SK-N-SH (cell line): ENCODE measurements around the gene CETP. TPM values are rescaled to one million over a fixed set of nuclear protein-coding genes. Genes with fewer than 3 reads are reported as not detected.

ENCODE experiments used
- CTCF ChIA-PET: fragments of 300-600, 350-600 bp; formaldehyde crosslinking; extraction: SDS; loops from one replicate; lab custom pipeline; 2021; lab: Yijun Ruan, JAX
- POLR2A ChIA-PET: fragments of 350-600 bp; sonication (Branson Sonifier 250); formaldehyde crosslinking; extraction: SDS; loops from one replicate; lab custom pipeline; 2020; ENCODE audit warnings: antibody characterized with exemption, inconsistent platforms; lab: Yijun Ruan, JAX
- DNase-seq: peaks from one replicate; pipeline ENCODE4 v3.0.0; 2012
- H2AFZ ChIP-seq: fragments of 200-600 bp; sonication (generic); 2 replicates; pipeline ENCODE4 v1.8.1; 2016; ENCODE audit warnings: antibody characterized with exemption, mild to moderate bottlenecking, low read depth
- H3F3A ChIP-seq: fragments of 200-600 bp; sonication (generic); replicated peaks from 2 replicates; pipeline ENCODE3; 2016; ENCODE audit warnings: antibody characterized with exemption, mild to moderate bottlenecking; ENCODE audit not compliant: insufficient read depth
- H3K27ac ChIP-seq, 2 experiments: fragments of 200-500 bp in 1 of 2; fragments of 200-600 bp in 1 of 2; sonication (Bioruptor generic) in 1 of 2; sonication (generic), shearing (Covaris generic) in 1 of 2; 2 replicates each; pipeline versions ENCODE4 v1.5.1 to v1.6.1; 2014 to 2016; ENCODE audit warnings: low read depth in 2 of 2, inconsistent platforms in 1 of 2, low read length in 1 of 2, mild to moderate bottlenecking in 1 of 2, mixed read lengths in 1 of 2
- H3K27me3 ChIP-seq: fragments of 200-600 bp; sonication (generic), shearing (Covaris generic); 2 replicates; pipeline ENCODE4 v1.6.1; 2016; ENCODE audit warnings: mixed run types; ENCODE audit not compliant: insufficient read depth
- H3K36me3 ChIP-seq, 2 experiments: fragments of 200-500 bp in 1 of 2; fragments of 200-600 bp in 1 of 2; sonication (Bioruptor generic) in 1 of 2; sonication (generic) in 1 of 2; replicated peaks in 1 of 2; 2 replicates each; pipeline versions ENCODE3 to v1.5.1; 2014 to 2016; ENCODE audit warnings: low read length in 1 of 2, mild to moderate bottlenecking in 1 of 2; ENCODE audit not compliant: insufficient read depth in 2 of 2, control insufficient read depth in 1 of 2
- H3K4me1 ChIP-seq, 2 experiments: fragments of 200-500 bp in 1 of 2; fragments of 200-600 bp in 1 of 2; sonication (Bioruptor generic) in 1 of 2; sonication (generic), shearing (Covaris generic) in 1 of 2; 2 replicates each; pipeline versions ENCODE4 v1.5.1 to v1.6.1; 2014 to 2016; ENCODE audit warnings: low read depth in 1 of 2, low read length in 1 of 2, mixed run types in 1 of 2; ENCODE audit not compliant: insufficient read depth in 2 of 2, control insufficient read depth in 1 of 2
- H3K4me2 ChIP-seq: fragments of 200-600 bp; sonication (generic), shearing (Covaris generic); 2 replicates; pipeline ENCODE4 v1.6.1; 2017; ENCODE audit warnings: mixed run types
- H3K4me3 ChIP-seq, 2 experiments: fragments of 200-500 bp in 1 of 2; fragments of 200-600 bp in 1 of 2; sonication (Bioruptor generic) in 1 of 2; sonication (generic), shearing (Covaris generic) in 1 of 2; 2 replicates each; pipeline versions ENCODE4 v1.5.1 to v1.8.1; 2014 to 2016; ENCODE audit warnings: low read depth in 2 of 2, inconsistent platforms in 1 of 2, low read length in 1 of 2, mild to moderate bottlenecking in 1 of 2, mixed read lengths in 1 of 2, moderate library complexity in 1 of 2
- H3K79me2 ChIP-seq: fragments of 200-600 bp; sonication (generic); 2 replicates; pipeline ENCODE4 v1.8.1; 2017; ENCODE audit warnings: mild to moderate bottlenecking; ENCODE audit not compliant: insufficient read depth
- H3K9ac ChIP-seq: fragments of 200-600 bp; sonication (generic); 2 replicates; pipeline ENCODE4 v1.6.1; 2017; ENCODE audit warnings: mixed run types
- H3K9me2 ChIP-seq: fragments of 200-600 bp; sonication (generic); 2 replicates; pipeline ENCODE4 v1.6.1; 2017; ENCODE audit warnings: mixed run types
- H3K9me3 ChIP-seq: fragments of 200-600 bp; sonication (generic); 2 replicates; pipeline ENCODE4 v1.6.1; 2017; ENCODE audit warnings: mixed run types, mild to moderate bottlenecking, moderate library complexity
- H4K20me1 ChIP-seq: fragments of 200-600 bp; sonication (generic); 2 replicates; pipeline ENCODE4 v1.6.1; 2017; ENCODE audit warnings: mild to moderate bottlenecking, mixed run types; ENCODE audit not compliant: insufficient read depth
- CHD2 ChIP-seq: fragments of 150-350 bp; IDR thresholded peaks from 2 replicates; pipeline ENCODE4 v1.6.1; 2018; ENCODE audit warnings: low read length; ENCODE audit not compliant: partially characterized antibody
- EP300 ChIP-seq, 2 experiments: IDR thresholded peaks; 2 replicates each; pipeline versions ENCODE4 v1.4.0 to v1.6.1; 2012; ENCODE audit warnings: borderline replicate concordance in 1 of 2, low read depth in 1 of 2, low read length in 1 of 2
- EZH2phosphoT487 ChIP-seq: fragments of 200-600 bp; sonication (generic); IDR thresholded peaks from 2 replicates; pipeline ENCODE4 v1.6.1; 2017; ENCODE audit warnings: low read depth, mixed run types, mild to moderate bottlenecking, antibody characterized with exemption, moderate library complexity, borderline replicate concordance
- FOSL2 ChIP-seq: IDR thresholded peaks from 2 replicates; pipeline ENCODE4 v1.4.0; 2012; ENCODE audit warnings: low read depth, mild to moderate bottlenecking, moderate library complexity, borderline replicate concordance
- FOXJ3 ChIP-seq: sonication (generic); formaldehyde crosslinking; IDR thresholded peaks from 2 replicates; pipeline ENCODE4 v1.5.1; 2020; ENCODE audit warnings: mild to moderate bottlenecking, missing genetic modification reagents
- MAX ChIP-seq: IDR thresholded peaks from 2 replicates; pipeline ENCODE4 v1.4.0; 2012; ENCODE audit warnings: low read depth
- MEF2A ChIP-seq: IDR thresholded peaks from 2 replicates; pipeline ENCODE4 v1.4.0; 2012; ENCODE audit warnings: low read depth, borderline replicate concordance
- MXI1 ChIP-seq: IDR thresholded peaks from 2 replicates; pipeline ENCODE4 v1.6.1; 2012; ENCODE audit warnings: mild to moderate bottlenecking, low read depth, low read length, improper control_type of control experiment
- PBX3 ChIP-seq: IDR thresholded peaks from 2 replicates; pipeline ENCODE4; 2012
- POLR2AphosphoS5 ChIP-seq: IDR thresholded peaks from 2 replicates; pipeline ENCODE4 v1.6.1; 2012; ENCODE audit warnings: low read depth, low read length
- RAD21 ChIP-seq: IDR thresholded peaks from 2 replicates; pipeline ENCODE4 v1.6.1; 2012; ENCODE audit warnings: mild to moderate bottlenecking, low read length
- REST ChIP-seq: IDR thresholded peaks from 2 replicates; pipeline ENCODE4 v1.6.1; 2012; ENCODE audit warnings: mild to moderate bottlenecking, low read depth, low read length, moderate library complexity
- SIN3A ChIP-seq: IDR thresholded peaks from 2 replicates; pipeline ENCODE4 v1.6.1; 2012; ENCODE audit warnings: low read depth, mild to moderate bottlenecking, low read length, moderate library complexity, borderline replicate concordance
- SMC3 ChIP-seq: IDR thresholded peaks from 2 replicates; pipeline ENCODE4 v1.6.1; 2012; ENCODE audit warnings: low read depth, low read length, improper control_type of control experiment
- TAF1 ChIP-seq: IDR thresholded peaks from 2 replicates; pipeline ENCODE4 v1.6.1; 2012; ENCODE audit warnings: low read depth, mild to moderate bottlenecking, low read length, moderate library complexity, borderline replicate concordance
- TCF12 ChIP-seq: IDR thresholded peaks from 2 replicates; pipeline ENCODE4 v1.4.0; 2012
- USF1 ChIP-seq: IDR thresholded peaks from 2 replicates; pipeline ENCODE4 v1.4.0; 2012; ENCODE audit warnings: low read depth, borderline replicate concordance
- USF2 ChIP-seq: fragments of 150-350 bp; IDR thresholded peaks from 2 replicates; pipeline ENCODE4 v1.6.1; 2017; ENCODE audit warnings: antibody characterized with exemption, low read length, low read depth, borderline replicate concordance
- YY1 ChIP-seq: IDR thresholded peaks from 2 replicates; pipeline ENCODE4 v1.4.0; 2012; ENCODE audit warnings: low read depth, mild to moderate bottlenecking
- WGBS: methylation state at CpG from one replicate; pipeline ENCODE4 v1.1.6; 2017; ENCODE audit warnings: low lambda C conversion rate; 5-methylcytosine and 5-hydroxymethylcytosine counted together
- polyA plus RNA-seq, 3 experiments: library from polyadenylated mRNA; depleted of rRNA; stranded (reverse); fragments of >200 nt; gene quantifications; 2 replicates each; pipeline ENCODE4 v1.2.3, GENCODE V29; 2012

Gene CETP
- polyA plus RNA-seq, 1 of the 3 experiments (the other 2 are of a cell fraction): not detected

- H3K27me3 ChIP-seq: no peaks in the 10 kb centered on the region
- peaks cover 12 to 19% of the 10 kb centered on the region in 2 experiments; a peak in 2 of 4 replicates for H3K4me1 ChIP-seq
- peak; percentile 91 for DNase-seq
- no peaks in the 10 kb centered on the region for H3K9me2 ChIP-seq
- no peaks in the 10 kb centered on the region for H3K9me3 ChIP-seq
- 29% methylated on average over 16 of the region's 64 CpGs for WGBS
- POLR2A ChIA-PET: interaction anchor here (0.6 to 0.9 kb wide), 2 partner anchors 23 to 53 kb away, joined by 3 to 4 read pairs; no protein-coding TSS in a partner anchor
- no peaks in the 10 kb centered on the region for H3K79me2 ChIP-seq
- H3K4me2 ChIP-seq: peak within 1 kb of the TSS; percentile 93
- peak within 1 kb of the TSS; percentile 64 to 86 for H3K4me3 ChIP-seq
- no peak for TF ChIP-seq MEF2A
- no peak for TF ChIP-seq EZH2phosphoT487
- TF ChIP-seq SMC3: peak; percentile 8; the same call in 1 of the 2 replicates
- TF ChIP-seq FOSL2: no peak
- peak; percentile 19 for TF ChIP-seq CHD2
- no peak for TF ChIP-seq USF2
- TF ChIP-seq REST: 0 out of 2 replicates have a peak, but pooled peaks have one; percentile 2
- peak; percentile 82 for TF ChIP-seq USF1
- peak; percentile 10; the same call in 1 of the 2 replicates for TF ChIP-seq TCF12
- TF ChIP-seq YY1: 0 out of 2 replicates have a peak, but pooled peaks have one; percentile 25
- TF ChIP-seq EP300 (IDR thresholded peaks at IDR 0.05; ENCODE audit: borderline replicate concordance in 1 of 2, low read depth in 1 of 2, low read length in 1 of 2): peak in 1 of 2 experiments; percentile 16; a peak in 1 of 4 replicates
- TF ChIP-seq PBX3: no peak
- peak; percentile 12; the same call in 1 of the 2 replicates for TF ChIP-seq RAD21
- TF ChIP-seq TAF1: no peak
- peak; percentile 94 for TF ChIP-seq MXI1
- peak; percentile 89 for TF ChIP-seq MAX
- peak; percentile 13; the same call in 1 of the 2 replicates for TF ChIP-seq SIN3A
- peak; percentile 83 for TF ChIP-seq POLR2AphosphoS5
- no peak for TF ChIP-seq FOXJ3 (CRISPR knock-in tag)
- TF ChIP-seq, all 33 proteins: peak for 12
- H3F3A ChIP-seq: no peaks in the 10 kb centered on the region
- H3K27ac ChIP-seq: peak within 1 kb of the TSS; percentile 39; a peak in 3 of 4 replicates
- H4K20me1 ChIP-seq: no peaks in the 10 kb centered on the region
- H3K36me3 ChIP-seq: no peaks in the 10 kb centered on the region
- H3K9ac ChIP-seq: peak within 1 kb of the TSS; percentile 74
- CTCF ChIA-PET: interaction anchor here (0.7 to 1.5 kb wide), 9 partner anchors 9 to 196 kb away, joined by 3 to 4 read pairs (median 3); no protein-coding TSS in a partner anchor
- H2AFZ ChIP-seq: peak within 1 kb of the TSS; percentile 96
Observed at GRCh38 chr16:56988948-56989945, 27.5 kb downstream of the CETP start, which contains the start of gene NLRC5. Gene NLRC5 (plus strand): TSS chr16:56989557. CDS start chr16:57020713, 31,156 bp downstream.
